GM21367 (cell line): ENCODE data around the gene ZBTB7C.

ENCODE experiments used
- ATAC-seq: cut with Tn5 transposase; IDR thresholded peaks from one replicate; pipeline ENCODE4 v1.9.1; 2021; ENCODE audit not compliant: unreplicated experiment

The ZBTB7C gene

GRCh38 chr18:48105317-48105716, 303.9 kb downstream of the ZBTB7C start:
- no peak for ATAC-seq

DNA sequence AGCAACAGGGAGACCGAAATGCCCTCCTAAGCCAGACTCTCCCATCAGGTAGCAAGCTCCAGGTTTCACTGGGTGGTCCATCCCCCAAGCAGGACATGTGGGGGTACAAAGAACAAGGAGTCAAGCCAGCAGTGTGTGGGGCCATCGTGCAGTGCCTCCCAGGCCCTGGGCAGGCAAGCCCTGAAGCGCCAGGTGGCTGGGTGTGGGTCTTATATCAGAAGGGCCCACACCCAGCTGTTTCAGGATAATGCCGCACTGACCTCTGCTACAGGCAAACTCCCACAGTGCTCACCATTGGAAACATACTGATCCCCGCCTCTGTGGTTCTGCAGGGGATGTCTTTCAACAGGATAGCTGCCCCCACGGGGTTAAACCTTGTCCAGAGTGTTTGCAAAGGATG, 304.5 kb downstream of the ZBTB7C start:
- ATAC-seq = no peak

- no peak for ATAC-seq
Measured at GRCh38 chr18:48100651-48101165, 308.5 kb downstream of the ZBTB7C start.

DNA sequence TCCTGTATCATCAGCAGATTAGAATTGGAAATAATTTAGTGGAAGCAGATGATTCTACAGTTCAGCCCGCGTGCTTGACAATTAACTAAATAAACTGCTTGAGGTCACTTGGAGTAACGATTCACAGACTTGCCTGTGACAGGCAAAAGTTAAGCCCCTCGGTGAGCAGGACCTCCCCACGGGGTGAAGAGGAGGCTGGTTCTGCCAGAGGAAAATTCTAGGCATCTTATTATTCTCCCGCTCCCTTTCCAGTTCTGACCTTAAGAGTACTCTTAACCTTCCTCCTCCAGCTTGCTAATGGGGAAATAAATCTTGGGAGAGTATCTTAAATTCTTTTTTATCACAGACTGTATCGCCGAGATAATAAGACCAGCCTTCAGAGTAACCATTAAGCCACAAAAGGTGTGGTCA, 309.0 kb downstream of the ZBTB7C start:
- no peak for ATAC-seq

DNA sequence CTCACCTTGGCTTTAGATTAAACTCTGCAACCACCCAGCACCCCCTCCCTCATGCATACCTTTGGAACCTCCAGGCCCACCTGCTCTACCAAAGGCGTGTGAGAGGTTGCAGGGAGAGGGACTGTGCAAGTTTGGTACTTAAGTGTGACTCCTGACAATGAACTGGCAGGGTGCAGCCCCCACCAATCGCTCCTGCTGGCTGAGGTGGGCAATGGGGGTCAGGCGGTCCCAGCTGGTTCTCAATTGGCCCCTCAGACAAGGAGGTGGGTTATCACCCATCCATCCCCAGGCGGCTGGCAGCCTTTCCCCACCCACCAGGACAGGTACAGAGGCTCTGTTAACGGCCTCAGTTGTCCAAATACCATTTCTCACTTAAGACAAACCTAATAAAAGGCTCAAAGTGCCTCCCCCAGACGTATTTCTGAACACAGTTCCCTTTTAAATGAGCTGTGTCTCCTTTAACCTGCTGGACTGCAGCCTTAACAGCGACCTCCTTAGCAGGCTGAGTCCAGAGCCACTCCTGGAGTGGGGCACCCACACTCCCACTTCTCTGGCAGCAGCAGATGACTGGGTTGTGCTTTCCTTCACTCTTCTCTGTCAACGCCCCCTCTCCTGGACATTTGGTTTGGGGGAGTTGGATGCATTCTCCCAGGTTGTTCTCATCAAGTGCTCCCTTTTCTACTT, 309.6 kb downstream of the ZBTB7C start:
- no peak for ATAC-seq

DNA sequence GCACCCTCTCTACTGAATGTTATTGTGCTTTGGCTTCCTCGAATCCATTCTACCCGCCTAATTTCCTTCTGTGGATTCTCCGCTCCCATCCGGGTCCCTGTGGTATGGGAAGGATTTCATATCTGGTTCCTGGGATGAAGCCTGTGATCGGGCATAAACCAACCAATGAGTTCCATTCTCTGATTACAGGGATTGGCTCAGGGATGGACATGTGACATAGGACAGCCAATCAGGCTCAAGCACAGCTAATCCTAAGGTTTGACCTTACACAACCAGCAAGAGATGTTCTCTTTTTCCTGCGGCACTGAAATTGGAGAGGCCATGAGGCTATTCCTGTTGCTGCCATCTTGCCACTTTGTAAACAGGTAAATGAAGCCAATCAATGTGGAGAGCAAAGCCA, 310.6 kb downstream of the ZBTB7C start:
- no peak for ATAC-seq

DNA sequence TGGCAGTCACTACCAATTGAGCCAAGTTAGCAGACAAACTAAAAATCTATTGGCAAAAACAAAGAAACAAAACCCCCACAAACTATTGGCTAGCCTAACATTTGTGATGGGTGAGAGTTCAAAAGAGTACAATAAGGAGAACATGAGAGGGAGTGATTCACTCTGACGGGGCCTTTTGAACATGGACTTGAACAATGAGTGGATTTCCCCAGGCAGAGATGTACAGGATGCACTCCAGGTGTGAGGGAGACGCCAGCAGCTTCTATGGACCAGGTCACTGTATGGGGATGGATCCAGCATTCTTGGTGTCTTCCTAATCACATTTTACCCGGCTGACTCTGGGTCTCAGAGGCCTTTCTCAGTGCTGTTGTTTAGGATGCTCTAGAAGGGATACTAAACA, 311.2 kb downstream of the ZBTB7C start:
- ATAC-seq = no peak

DNA sequence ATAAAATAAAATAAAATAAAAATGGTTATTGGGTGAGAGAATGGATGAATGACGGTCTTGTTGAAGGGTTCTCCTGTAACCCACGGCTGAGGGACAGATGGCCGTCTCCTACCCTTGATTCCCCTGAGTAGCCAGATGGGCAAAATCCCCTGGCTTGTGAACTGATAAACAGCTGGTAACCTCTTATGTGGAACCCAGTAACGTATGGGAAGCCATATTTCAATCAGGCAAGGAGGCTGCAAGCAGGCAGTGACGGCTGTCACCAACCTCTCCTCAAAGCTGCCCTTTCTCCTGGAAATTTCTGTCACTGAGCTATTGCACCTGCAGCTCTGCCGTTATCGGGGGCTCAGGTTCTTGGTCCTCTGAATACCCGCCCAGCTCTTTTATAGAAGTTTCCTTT, 313.5 kb downstream of the ZBTB7C start:
- no peak for ATAC-seq

- ATAC-seq = no peak
Measured at GRCh38 chr18:48093104-48093503, 316.1 kb downstream of the ZBTB7C start.

DNA sequence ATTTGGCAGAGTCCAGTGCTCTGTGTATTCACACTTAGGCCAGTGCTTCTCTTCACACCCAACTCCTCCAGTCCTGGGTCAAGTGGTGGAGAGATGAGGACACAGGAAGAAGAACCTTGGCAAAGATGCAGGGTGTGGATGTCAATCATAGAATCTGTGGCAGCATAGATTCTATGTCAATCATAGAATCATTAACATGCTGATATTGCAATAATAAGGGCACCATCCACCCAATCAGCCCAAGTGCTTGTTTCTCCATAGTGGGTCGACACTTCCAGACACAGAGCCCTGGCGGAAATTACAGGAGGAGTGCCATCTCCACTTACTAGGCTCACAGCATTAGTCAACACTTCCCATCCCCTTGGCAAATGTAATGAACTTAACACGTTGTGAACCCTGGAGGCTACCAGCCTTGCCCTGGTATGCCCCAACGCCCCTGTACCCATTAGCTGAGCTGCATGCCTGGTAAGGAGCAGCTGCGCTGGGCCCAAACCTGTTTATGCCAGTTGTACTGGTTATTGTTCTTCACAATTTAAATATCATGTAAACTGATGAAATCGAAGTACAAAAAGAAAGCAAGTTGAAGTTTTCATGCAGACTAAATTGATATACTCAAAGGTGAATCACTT, 317.2 kb downstream of the ZBTB7C start:
- no peak for ATAC-seq

- no peak for ATAC-seq
Measured at GRCh38 chr18:48090702-48091101, 318.5 kb downstream of the ZBTB7C start.

- ATAC-seq = no peak
Measured at GRCh38 chr18:48090021-48090420, 319.2 kb downstream of the ZBTB7C start.

- ATAC-seq = no peak
Measured at GRCh38 chr18:48085781-48086487, 323.2 kb downstream of the ZBTB7C start.

DNA sequence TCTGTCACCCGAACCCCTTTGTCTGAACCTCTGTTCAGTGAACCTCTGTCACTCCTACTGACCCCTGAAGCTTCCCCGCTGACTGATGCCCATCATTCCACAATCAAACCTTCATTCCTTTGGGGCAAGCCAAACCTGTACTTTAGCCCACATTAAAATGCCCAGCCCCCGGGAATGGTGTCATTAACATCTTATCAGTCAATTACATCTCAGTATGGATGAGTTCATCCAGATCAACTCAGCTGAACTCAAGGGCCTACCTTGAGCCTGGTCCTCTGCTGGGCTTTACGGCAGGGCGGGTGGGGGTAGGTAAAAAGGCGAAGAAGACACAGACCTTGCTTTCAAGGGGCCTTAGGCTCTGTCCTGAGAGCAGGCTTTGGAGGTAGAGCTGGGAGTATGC, 324.3 kb downstream of the ZBTB7C start:
- no peak for ATAC-seq

GRCh38 chr18:48084041-48084757, 325.0 kb downstream of the ZBTB7C start:
- no peak for ATAC-seq

DNA sequence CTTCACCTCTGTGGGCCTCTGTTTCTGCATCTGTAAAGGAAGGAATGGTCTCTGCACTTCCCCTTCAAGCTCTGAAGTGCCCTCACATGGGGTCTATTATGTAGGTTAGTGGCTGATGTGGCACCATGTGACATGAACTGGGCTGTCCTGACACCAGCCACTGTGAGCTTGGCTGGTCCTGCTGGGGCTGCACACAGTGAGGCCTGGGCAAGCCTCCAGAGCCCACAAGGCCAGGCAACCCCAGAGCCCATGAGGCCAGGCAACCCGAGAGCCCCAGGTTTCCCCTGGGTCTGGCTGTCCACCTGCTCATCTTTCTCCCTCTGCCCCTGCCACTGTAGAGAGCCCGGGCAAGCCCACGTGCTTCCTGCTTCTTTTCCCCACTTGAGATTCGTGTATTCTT, 328.6 kb downstream of the ZBTB7C start:
- ATAC-seq = no peak

- ATAC-seq = no peak
Measured at GRCh38 chr18:48079885-48080284, 329.3 kb downstream of the ZBTB7C start.

DNA sequence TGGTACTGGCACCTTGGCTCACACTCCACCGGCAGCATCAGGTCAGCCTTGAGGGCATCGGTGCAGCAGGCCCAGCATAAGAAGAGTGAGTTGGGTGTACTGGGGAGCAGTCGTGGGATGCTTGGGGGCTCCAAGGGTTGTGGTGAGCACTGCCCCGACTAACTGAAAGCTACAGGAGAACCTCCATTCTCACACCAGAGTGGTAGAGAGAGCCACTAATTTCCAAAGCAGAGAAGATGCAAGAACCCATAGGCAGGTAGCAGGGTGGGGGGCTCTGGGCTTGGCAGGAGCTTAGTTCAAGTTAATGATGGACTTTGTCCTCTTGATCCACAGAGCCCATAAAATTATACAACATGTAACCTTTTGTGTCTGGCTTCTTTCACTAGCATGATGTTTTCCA, 330.7 kb downstream of the ZBTB7C start:
- no peak for ATAC-seq

- ATAC-seq = no peak
Measured at GRCh38 chr18:48077291-48077690, 331.9 kb downstream of the ZBTB7C start.

- ATAC-seq = no peak
Measured at GRCh38 chr18:48076461-48076860, 332.7 kb downstream of the ZBTB7C start.

- no peak for ATAC-seq
Measured at GRCh38 chr18:48075707-48076093, 333.5 kb downstream of the ZBTB7C start.
